Esophagus muscularis mucosa (tissue), 4 donors: Measurements from ENCODE around the gene WDFY3. TPM values are rescaled to one million over a fixed set of nuclear protein-coding genes. Genes with fewer than 3 reads are reported as not detected.
"Not testable (repeated sequence)": the region's sequence is repeated elsewhere in the genome, so short reads cannot be mapped to it uniquely, and the experiment has no call there.

Source experiments
- DNase-seq: peaks from one replicate; pipeline ENCODE4 v3.0.0-alpha.2; 2017; ENCODE audit errors: extremely low spot score
- H3K27ac ChIP-seq, 4 donors: fragments of 200-600 bp; sonication (generic); replicated peaks in 1 of 4; 1 replicate in 3 of 4; 2 replicates in 1 of 4; pipeline ENCODE4 v1.5.1; 2016 to 2019; ENCODE audit warnings: mild to moderate bottlenecking in 1 of 4
- H3K27me3 ChIP-seq, 4 donors: fragments of 200-600 bp; sonication (generic); one replicate each; pipeline versions ENCODE4 v1.5.1 to v1.6.0; 2016 to 2019
- H3K36me3 ChIP-seq, 4 donors: fragments of 200-600 bp; sonication (generic); one replicate each; pipeline ENCODE4 v1.5.1; 2016 to 2019
- H3K4me1 ChIP-seq, 4 donors: fragments of 200-600 bp; sonication (generic); one replicate each; pipeline ENCODE4 v1.5.1; 2016 to 2019
- H3K4me3 ChIP-seq, 4 donors: fragments of 200-600 bp; sonication (generic); 1 replicate in 2 of 4; 2 replicates in 2 of 4; pipeline ENCODE4 v1.5.1; 2016 to 2019; ENCODE audit warnings: mild to moderate bottlenecking in 4 of 4, moderate library complexity in 1 of 4
- H3K9me3 ChIP-seq, 4 donors: fragments of 200-600 bp; sonication (generic); 1 replicate in 3 of 4; 2 replicates in 1 of 4; pipeline ENCODE4 v1.5.1; 2016 to 2019
- CTCF ChIP-seq, 3 experiments: fragments of 200-600 bp in 2 of 3; fragments of 450-650 bp in 1 of 3; sonication (generic) in 2 of 3; IDR thresholded peaks; one replicate each; pipeline ENCODE4 v1.5.1; 2017 to 2019; ENCODE audit warnings: antibody characterized with exemption in 3 of 3, mild to moderate bottlenecking in 2 of 3, moderate library complexity in 1 of 3
- EP300 ChIP-seq: sonication (generic); formaldehyde crosslinking; IDR thresholded peaks from one replicate; pipeline ENCODE4 v1.6.1; 2017; ENCODE audit warnings: antibody characterized with exemption
- POLR2A ChIP-seq: fragments of 450-650 bp; IDR thresholded peaks from one replicate; pipeline ENCODE4 v1.6.1; 2017; ENCODE audit warnings: antibody characterized with exemption, moderate library complexity, mild to moderate bottlenecking, low read depth
- POLR2AphosphoS5 ChIP-seq, 2 donors: sonication (generic); formaldehyde crosslinking; IDR thresholded peaks; one replicate each; pipeline ENCODE4 v1.6.1; 2017; ENCODE audit warnings: antibody characterized with exemption in 2 of 2
- WGBS: methylation state at CpG from one replicate; pipeline ENCODE4 v1.1.5; 2018; 5-methylcytosine and 5-hydroxymethylcytosine counted together
- intact Hi-C: fragments of 100-400 bp; cut with DNase I; formaldehyde crosslinking; loops from one replicate; pipeline ENCODE4 v1.15.1; 2023
- total RNA-seq, 4 donors: library from RNA; depleted of rRNA; stranded (reverse); fragments of >200 nt; gene quantifications; one replicate each; pipeline versions ENCODE4 v1.1.0 to v1.2.1, GENCODE V29; 2016

WDFY3 gene
- total RNA-seq, 4 donors from 2014 or later = 73.1 to 103 (median 100.0) TPM

- H3K27me3 ChIP-seq = no peaks in the 10 kb centered on the region
- H3K9me3 ChIP-seq = no peaks in the 10 kb centered on the region
- DNase-seq = no peak
- TF ChIP-seq POLR2AphosphoS5 (IDR thresholded peaks at IDR 0.05) (no peak), EP300 (no peak), POLR2A (no peak), CTCF (IDR thresholded peaks at IDR 0.05) (no peak)
- 93% methylated on average over 2 of the region's 2 CpGs for WGBS
- peaks cover 0 to 5% (median 4%) of the 10 kb centered on the region in 4 donors for H3K4me1 ChIP-seq
- no peak overlapping the region for H3K4me3 ChIP-seq
- H3K36me3 ChIP-seq = peaks cover 3 to 25% (median 11%) of the 10 kb centered on the region in 4 donors
- no peak overlapping the region for H3K27ac ChIP-seq
- intact Hi-C loops = no loop called here
Measured at GRCh38 chr4:84848432-84848831, 118.1 kb downstream of the WDFY3 start.

GRCh38 chr4:84847978-84848377, 118.5 kb downstream of the WDFY3 start:
- TF ChIP-seq POLR2AphosphoS5 (IDR thresholded peaks at IDR 0.05) = no peak
- TF ChIP-seq POLR2A = no peak
- no peak for TF ChIP-seq EP300
- no peak for TF ChIP-seq CTCF (IDR thresholded peaks at IDR 0.05)
- Histone ChIP-seq H3K4me3 (no peak overlapping the region), H3K9me3 (no peaks in the 10 kb centered on the region), H3K4me1 (peaks cover 0 to 5% (median 4%) of the 10 kb centered on the region in 4 donors), H3K27me3 (no peaks in the 10 kb centered on the region), H3K36me3 (peaks cover 3 to 25% (median 11%) of the 10 kb centered on the region in 4 donors), H3K27ac (no peak overlapping the region)
- intact Hi-C loops = no loop called here
- 93% methylated on average over 2 of the region's 2 CpGs for WGBS
- DNase-seq = no peak

GRCh38 chr4:84846985-84847384, 119.5 kb downstream of the WDFY3 start:
- no peak for DNase-seq
- TF ChIP-seq POLR2A (no peak), EP300 (no peak), POLR2AphosphoS5 (IDR thresholded peaks at IDR 0.05) (no peak), CTCF (IDR thresholded peaks at IDR 0.05) (no peak)
- H3K27me3 ChIP-seq = no peaks in the 10 kb centered on the region
- H3K36me3 ChIP-seq = peaks cover 3 to 25% (median 11%) of the 10 kb centered on the region in 4 donors
- no peak overlapping the region for H3K4me3 ChIP-seq
- no peaks in the 10 kb centered on the region for H3K9me3 ChIP-seq
- WGBS = 100% methylated on average over 1 of the region's 1 CpG
- no peak overlapping the region for H3K27ac ChIP-seq
- intact Hi-C loops = no loop called here
- H3K4me1 ChIP-seq = peaks cover 0 to 5% (median 3%) of the 10 kb centered on the region in 4 donors

- 98% methylated on average over 1 of the region's 1 CpG for WGBS
- H3K4me3 ChIP-seq = no peak overlapping the region
- no peak for TF ChIP-seq POLR2A
- TF ChIP-seq POLR2AphosphoS5 (IDR thresholded peaks at IDR 0.05) = no peak
- no peak for TF ChIP-seq CTCF (IDR thresholded peaks at IDR 0.05)
- peaks cover 8 to 27% (median 18%) of the 10 kb centered on the region in 4 donors for H3K36me3 ChIP-seq
- no peak overlapping the region for H3K27ac ChIP-seq
- intact Hi-C loops = no loop called here
- no peaks in the 10 kb centered on the region for H3K27me3 ChIP-seq
- no peak for DNase-seq
- no peaks in the 10 kb centered on the region for H3K9me3 ChIP-seq
- H3K4me1 ChIP-seq = no peaks in the 10 kb centered on the region
Measured at GRCh38 chr4:84841435-84841834, 125.1 kb downstream of the WDFY3 start.

- WGBS = 77% methylated on average over 2 of the region's 2 CpGs
- DNase-seq = no peak
- no peak overlapping the region for H3K27ac ChIP-seq
- H3K36me3 ChIP-seq = peaks cover 8 to 34% (median 24%) of the 10 kb centered on the region in 4 donors
- H3K27me3 ChIP-seq = no peaks in the 10 kb centered on the region
- no peaks in the 10 kb centered on the region for H3K9me3 ChIP-seq
- intact Hi-C loops = no loop called here
- H3K4me1 ChIP-seq = peaks cover 0 to 6% (median 0%) of the 10 kb centered on the region in 4 donors
- H3K4me3 ChIP-seq = no peak overlapping the region
- TF ChIP-seq CTCF (IDR thresholded peaks at IDR 0.05) = no peak
- no peak for TF ChIP-seq EP300
- TF ChIP-seq POLR2A = no peak
- no peak for TF ChIP-seq POLR2AphosphoS5 (IDR thresholded peaks at IDR 0.05)
Measured at GRCh38 chr4:84837751-84838150, 128.7 kb downstream of the WDFY3 start.

GRCh38 chr4:84829633-84830032, 136.9 kb downstream of the WDFY3 start:
- peaks cover 6 to 44% (median 20%) of the 10 kb centered on the region in 4 donors for H3K36me3 ChIP-seq
- intact Hi-C loops, DNase-seq, H3K4me3 ChIP-seq, H3K27ac ChIP-seq, H3K27me3 ChIP-seq, H3K4me1 ChIP-seq, H3K9me3 ChIP-seq: not testable (repeated sequence)
- 98% methylated on average over 6 of the region's 6 CpGs for WGBS
